HG03159 (cell line): Measurements from ENCODE around the gene OR2T2.
"Not testable (repeated sequence)": the region's sequence is repeated elsewhere in the genome, so short reads cannot be mapped to it uniquely, and the experiment has no call there.

ENCODE experiments used
- ATAC-seq: cut with Tn5 transposase; IDR thresholded peaks from one replicate; pipeline ENCODE4 v1.9.1; 2021; ENCODE audit warnings: mild to moderate bottlenecking, moderate library complexity; ENCODE audit not compliant: unreplicated experiment

Gene OR2T2

GRCh38 chr1:248449821-248450465 lies 4.5 kb downstream of the OR2T2 start:
- not testable (repeated sequence) for ATAC-seq

GRCh38 chr1:248450466-248451145 lies 5.2 kb downstream of the OR2T2 start:
- peak; percentile 71 for ATAC-seq

- ATAC-seq, result not testable (repeated sequence)
Observed at GRCh38 chr1:248453619-248454018, 8.2 kb downstream of the OR2T2 start.

- not testable (repeated sequence) for ATAC-seq
Observed at GRCh38 chr1:248455045-248455444, 9.6 kb downstream of the OR2T2 start.

- ATAC-seq, result not testable (repeated sequence)
Observed at GRCh38 chr1:248456635-248457034, 11.2 kb downstream of the OR2T2 start.

GRCh38 chr1:248459117-248459516 lies 13.7 kb downstream of the OR2T2 start:
- ATAC-seq, result not testable (repeated sequence)

GRCh38 chr1:248471154-248471553 lies 25.7 kb downstream of the OR2T2 start:
- ATAC-seq, result no peak

GRCh38 chr1:248472111-248472510 lies 26.7 kb downstream of the OR2T2 start:
- not testable (repeated sequence) for ATAC-seq

- ATAC-seq, result not testable (repeated sequence)
Observed at GRCh38 chr1:248473051-248473450, 27.6 kb downstream of the OR2T2 start, which contains the start of gene OR2T3. TSS of gene OR2T3 (plus strand) at chr1:248473351. CDS start at chr1:248473351, 0 bp downstream.

- ATAC-seq, result not testable (repeated sequence)
Observed at GRCh38 chr1:248475660-248476059, 30.2 kb downstream of the OR2T2 start.

GRCh38 chr1:248481686-248482579 lies 36.5 kb downstream of the OR2T2 start:
- peak; percentile 94 for ATAC-seq

GRCh38 chr1:248488289-248488688 lies 42.9 kb downstream of the OR2T2 start, which contains the start of gene OR2T5:
TSS of gene OR2T5 (plus strand) at chr1:248488589. CDS start at chr1:248488589, 0 bp downstream.
- not testable (repeated sequence) for ATAC-seq

- ATAC-seq, result not testable (repeated sequence)
Observed at GRCh38 chr1:248496661-248497060, 51.2 kb downstream of the OR2T2 start.

GRCh38 chr1:248500305-248501035 lies 55.0 kb downstream of the OR2T2 start:
- ATAC-seq, result not testable (repeated sequence)
